ENCODE data around the gene EPN2.
A peak's percentile ranks its signal among the peaks of the same experiment; 100 is the strongest.

EPN2 gene

GRCh38 chr17:19281161-19281560 lies 44.0 kb downstream of the EPN2 start:
- TF ChIP-seq, protein P1, sequence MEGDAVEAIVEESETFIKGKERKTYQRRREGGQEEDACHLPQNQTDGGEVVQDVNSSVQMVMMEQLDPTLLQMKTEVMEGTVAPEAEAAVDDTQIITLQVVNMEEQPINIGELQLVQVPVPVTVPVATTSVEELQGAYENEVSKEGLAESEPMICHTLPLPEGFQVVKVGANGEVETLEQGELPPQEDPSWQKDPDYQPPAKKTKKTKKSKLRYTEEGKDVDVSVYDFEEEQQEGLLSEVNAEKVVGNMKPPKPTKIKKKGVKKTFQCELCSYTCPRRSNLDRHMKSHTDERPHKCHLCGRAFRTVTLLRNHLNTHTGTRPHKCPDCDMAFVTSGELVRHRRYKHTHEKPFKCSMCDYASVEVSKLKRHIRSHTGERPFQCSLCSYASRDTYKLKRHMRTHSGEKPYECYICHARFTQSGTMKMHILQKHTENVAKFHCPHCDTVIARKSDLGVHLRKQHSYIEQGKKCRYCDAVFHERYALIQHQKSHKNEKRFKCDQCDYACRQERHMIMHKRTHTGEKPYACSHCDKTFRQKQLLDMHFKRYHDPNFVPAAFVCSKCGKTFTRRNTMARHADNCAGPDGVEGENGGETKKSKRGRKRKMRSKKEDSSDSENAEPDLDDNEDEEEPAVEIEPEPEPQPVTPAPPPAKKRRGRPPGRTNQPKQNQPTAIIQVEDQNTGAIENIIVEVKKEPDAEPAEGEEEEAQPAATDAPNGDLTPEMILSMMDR (conservative IDR thresholded peaks at IDR 0.05) = no peak
- no peak overlapping the region for H3K27ac ChIP-seq

- H3K27ac ChIP-seq = no peak overlapping the region
Observed at GRCh38 chr17:19284005-19284959, 47.1 kb downstream of the EPN2 start.

DNA sequence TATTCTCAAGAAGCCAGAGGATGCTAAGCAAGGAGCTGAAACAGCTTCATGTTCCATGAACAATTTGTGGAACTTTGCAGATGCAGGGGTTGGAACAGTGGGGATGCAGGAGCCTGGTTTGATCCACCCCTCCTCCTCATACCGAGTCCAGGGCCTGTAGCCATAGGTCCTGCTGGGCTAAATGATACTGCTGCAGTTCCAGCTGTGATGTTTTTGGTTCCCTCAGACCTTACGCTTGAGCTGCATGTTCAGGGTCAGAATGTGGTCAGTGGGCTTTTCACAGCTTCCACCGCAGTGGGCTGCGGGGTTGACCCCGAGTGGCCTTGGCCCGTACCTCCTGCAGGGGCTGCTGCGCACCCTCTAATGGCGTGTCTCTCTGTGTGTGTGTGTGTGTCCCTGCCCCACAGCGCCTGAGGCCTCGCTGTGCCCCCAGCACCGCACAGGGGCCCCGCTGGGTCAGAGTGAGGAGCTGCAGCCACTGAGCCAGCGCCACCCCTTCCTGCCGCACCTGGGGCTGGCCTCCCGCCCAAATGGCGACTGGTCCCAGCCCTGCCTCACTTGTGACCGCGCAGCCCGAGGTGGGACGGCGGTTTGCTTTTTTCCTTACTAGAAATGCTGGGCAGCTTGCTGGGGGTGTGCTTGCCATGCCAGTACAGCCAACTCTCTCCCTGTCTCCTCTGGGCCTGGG lies 48.2 kb downstream of the EPN2 start:
- peak overlapping the region; percentile 32; the same call in 1 of the 2 replicates for H3K27ac ChIP-seq
- TF ChIP-seq, protein P1 (conservative IDR thresholded peaks at IDR 0.05) = no peak

More at GRCh38 chr17:19284005-19284959, 47.1 kb downstream of the EPN2 start:
- TF ChIP-seq, protein P1 (conservative IDR thresholded peaks at IDR 0.05) = no peak

GRCh38 chr17:19286751-19287341 lies 49.7 kb downstream of the EPN2 start:
- peak overlapping the region; percentile 32 for H3K27ac ChIP-seq

GRCh38 chr17:19287651-19288050 lies 50.5 kb downstream of the EPN2 start:
- TF ChIP-seq, protein P1 (conservative IDR thresholded peaks at IDR 0.05) = no peak
- no peak overlapping the region for H3K27ac ChIP-seq

More at GRCh38 chr17:19286751-19287341, 49.7 kb downstream of the EPN2 start:
- TF ChIP-seq, protein P1 (conservative IDR thresholded peaks at IDR 0.05) = no peak

- TF ChIP-seq, protein P1 (conservative IDR thresholded peaks at IDR 0.05) = no peak
- no peak overlapping the region for H3K27ac ChIP-seq
Observed at GRCh38 chr17:19288453-19288852, 51.3 kb downstream of the EPN2 start.

Measured in VCaP (cell line).